Activated CD4-positive, alpha-beta T cell treated with anti-CD3 and anti-CD28 coated beads, Interleukin-2, amount 50 U/mL, for 24 hours (primary cell): ENCODE measurements around the gene CENPB.
A peak's percentile ranks its signal among the peaks of the same experiment; 100 is the strongest.

Experiments used
- DNase-seq, 2 donors: peaks; one replicate each; pipeline ENCODE4 v3.0.0-alpha.2; 2020; ENCODE audit warnings: low read depth in 1 of 2, low spot score in 1 of 2

The CENPB gene

DNA sequence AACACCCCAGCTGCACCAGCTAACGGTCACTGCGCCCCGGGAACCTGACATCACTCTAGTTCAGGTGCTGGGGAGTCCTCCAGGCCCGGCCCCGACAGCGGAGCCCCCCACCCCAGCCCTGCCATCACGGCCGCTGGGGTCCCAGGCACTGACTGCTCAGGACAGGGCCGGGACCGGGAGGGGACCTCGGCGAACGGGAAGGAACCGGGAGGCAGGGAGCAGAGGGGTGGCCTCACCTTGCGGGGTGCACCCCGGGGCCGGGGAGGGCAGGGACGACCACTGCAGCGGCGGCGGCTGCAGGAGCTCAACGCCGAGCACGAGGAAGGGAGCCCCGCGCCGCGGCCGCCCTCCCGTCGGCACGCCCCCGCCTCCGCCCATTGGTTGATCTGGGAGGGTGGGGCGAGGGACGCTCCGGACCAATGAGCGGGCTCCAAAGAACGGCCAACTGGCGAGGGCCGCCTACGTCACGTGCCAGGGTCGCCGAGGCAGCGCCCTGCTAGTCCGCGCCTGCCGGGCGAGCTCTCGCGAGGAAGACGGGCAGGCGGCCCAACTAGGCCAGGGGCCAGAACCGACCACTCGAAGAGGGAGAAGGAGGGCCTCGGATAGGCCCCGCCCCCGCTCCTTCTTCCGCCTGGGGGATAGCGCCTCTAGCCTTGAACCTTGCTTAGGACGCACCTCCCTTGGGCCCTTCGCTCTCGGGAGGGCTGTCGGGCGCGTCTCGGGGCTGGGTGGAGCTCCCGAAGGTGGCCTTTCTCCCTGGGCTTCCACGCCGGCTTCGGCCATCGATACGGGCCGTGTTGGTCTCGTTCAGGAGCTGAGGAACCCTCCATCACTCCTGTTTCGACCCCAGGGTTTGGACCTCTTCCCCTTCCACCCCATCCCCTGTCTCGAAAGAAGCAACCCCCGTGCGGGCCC lies 18.9 kb downstream of the CENPB start, which contains the start of gene ADISSP:
TSS of gene ADISSP (minus strand) at position 327 of the 915 bp plus-strand sequence. CDS start 7,653 bp downstream, outside the sequence.
- peak; percentile 86 to 96 for DNase-seq

DNA sequence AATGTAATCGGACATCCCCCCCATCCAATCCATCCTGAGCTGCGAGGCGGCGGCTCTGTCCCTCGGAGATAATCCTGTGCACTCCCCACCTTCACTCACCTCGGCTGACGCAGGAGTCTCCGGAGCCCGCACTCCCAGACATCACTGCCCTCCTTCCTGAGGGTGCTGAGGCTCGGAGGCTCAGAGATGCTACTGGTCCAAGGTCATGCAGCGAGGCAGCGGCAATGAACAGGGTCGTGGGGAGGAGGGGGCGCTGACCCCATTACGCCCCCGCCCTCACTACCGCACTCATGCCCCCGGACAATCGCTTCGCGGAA lies 19.5 kb downstream of the CENPB start:
- no peak for DNase-seq

DNA sequence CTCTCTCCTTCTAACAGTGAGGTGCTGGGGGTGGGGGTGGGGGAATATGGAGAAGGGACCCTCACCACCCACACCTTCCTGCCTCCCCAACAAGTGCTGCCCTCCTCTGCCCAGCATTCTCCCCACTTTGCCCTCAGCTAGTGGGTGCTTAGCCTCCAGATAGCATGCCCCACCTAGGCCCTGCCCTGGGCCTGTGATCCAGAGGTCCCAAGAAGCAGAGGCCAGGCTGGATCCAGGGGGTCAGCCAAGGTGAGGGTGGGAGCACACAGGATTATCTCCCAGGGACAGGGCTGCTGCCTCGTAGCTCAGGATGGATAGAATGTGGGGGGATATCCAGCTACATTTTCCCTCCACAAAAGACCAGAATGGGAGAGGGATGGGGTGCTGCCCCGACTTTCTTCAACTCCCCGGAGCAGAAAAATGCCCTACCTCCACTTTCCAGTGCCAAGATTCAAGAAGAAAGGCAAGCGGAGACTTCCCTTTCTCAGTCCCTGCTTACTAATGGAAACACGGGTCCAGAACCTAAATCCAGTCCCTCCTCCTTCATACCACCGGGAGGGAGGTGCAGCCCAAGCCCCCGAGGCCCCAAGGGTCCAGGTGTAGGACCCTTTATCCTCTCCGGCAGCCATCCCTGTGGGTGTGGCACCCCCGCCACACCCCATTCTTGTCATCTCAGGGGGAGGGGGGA lies 20.0 kb downstream of the CENPB start:
- no peak for DNase-seq

DNA sequence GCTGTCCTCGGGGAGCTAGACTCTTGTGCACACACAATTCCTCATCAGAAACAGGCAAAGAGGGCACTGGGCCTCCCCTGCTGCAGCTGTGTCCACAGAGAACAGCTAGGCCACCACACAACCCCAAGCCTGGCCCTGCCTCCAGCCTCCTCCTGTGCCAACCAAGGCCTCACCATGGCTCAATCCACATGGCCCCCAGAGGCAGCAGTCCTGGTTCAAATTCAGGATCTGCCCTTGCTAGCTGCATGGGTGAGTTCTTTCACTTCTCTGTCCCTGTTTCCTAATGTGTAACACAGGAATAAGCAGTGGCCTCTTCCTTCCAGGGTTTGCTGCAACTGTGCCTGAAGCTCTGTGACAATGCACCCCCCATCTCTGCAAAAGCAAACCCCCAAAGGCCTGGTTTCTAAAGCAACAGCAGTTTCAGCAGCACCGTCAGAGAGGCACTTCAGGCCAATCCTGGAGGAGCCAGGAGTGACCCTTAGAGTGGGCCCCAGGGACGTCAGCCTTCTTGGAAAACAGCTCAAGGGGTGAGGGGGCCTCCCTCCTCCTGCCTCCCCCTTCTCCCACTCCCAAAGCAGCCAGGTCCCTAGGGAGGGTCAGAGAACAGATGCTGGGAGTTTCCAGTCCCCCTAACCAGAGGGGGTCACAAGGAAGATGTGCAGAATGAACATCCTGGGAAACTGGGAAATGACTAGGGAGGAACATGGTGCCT lies 21.2 kb downstream of the CENPB start:
- no peak for DNase-seq

DNA sequence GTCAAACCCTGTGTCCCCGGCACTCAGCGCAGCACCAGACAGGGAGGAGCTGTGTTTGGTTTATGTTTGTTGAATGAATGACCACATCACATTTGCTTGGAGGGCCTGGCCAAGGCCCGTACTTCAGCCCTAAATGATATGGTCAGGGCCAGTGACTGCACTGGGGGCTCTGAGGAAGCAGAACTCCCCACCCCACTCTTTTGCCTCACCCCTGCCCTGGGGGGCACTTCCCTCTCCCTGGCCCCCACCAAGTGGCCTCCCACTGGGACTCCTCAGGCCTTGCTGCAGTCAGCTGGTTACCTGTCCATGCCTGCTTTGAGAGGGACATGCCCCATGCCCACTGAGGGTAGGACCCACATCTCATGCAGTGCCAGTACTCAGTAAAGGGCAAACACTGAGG lies 21.9 kb downstream of the CENPB start:
- DNase-seq = no peak

DNA sequence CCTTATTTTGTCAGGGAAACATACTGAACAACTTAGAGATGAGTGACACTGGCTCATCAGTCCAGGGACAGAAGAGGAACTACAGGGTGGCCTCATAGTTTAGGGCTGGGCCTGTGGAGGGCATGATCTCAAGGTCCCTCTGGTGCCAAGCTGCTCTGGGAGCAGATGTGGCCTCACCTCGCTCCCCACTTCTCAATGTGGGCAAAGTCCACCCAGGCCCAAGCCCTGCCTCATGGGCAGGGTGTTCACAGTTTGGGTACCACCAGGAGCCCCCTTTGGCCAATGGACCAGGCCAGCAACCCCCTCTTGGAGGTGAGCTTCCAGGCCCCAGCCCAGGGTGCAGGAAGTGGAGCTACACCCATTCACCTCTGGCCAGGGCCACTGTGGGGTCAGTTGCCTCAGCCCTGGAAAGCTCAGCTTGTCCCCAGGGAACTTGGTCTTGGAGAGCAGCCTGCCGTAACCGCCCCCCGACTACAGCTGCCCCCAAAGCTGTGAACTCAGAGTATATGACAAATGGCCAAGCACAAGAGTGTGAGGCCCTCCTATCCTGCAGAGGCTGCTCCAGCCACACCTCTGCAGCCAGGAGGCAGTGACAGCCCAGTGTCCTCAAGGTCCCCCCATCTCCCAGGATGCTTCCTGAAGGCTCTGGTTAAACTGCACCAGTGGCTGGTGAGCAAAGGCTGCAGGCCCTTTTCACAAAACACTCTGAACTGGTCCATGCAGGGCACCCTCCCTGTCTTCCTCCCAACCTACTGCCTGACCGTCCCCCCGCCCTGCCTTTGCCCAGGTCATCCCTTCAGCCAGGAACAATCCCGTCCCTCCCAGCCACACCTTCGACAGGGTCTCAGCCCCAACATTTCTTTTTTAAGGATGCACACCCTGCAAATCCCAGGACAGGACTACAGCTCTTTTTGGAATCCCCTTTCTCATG lies 22.6 kb downstream of the CENPB start:
- DNase-seq = no peak

DNA sequence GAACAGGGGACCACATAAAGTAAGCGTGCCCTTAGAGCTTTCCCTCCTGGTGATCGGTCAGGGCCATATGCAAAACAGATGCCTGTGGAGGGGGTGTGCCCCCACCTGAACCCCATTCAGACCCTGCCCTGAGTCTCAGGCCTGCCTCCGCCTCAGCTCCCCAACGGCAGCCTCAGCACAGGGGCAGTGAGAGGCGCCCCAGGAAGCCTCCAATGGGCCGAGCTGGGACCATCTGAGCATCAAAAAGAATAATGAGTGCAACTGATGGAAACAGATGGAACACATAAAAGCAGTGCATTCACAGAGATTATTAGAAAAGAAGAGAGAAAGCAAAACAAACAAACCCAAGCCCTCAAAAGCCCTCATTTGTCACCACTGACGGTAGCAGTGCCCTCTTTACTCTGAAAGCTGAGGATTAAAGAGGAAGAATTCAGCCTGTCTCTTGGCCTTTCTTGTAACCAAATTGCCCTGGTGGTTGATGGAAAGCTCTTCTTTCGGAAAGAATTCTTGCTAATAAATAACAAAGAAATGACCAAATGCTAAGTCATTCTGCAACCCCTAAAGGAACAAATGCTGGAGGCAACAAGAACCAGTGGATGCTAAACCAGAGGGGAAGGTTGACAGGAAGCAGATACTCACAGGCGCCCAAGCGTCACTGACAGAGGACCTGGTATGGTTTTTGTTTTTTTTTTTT lies 25.7 kb downstream of the CENPB start:
- no peak for DNase-seq

DNA sequence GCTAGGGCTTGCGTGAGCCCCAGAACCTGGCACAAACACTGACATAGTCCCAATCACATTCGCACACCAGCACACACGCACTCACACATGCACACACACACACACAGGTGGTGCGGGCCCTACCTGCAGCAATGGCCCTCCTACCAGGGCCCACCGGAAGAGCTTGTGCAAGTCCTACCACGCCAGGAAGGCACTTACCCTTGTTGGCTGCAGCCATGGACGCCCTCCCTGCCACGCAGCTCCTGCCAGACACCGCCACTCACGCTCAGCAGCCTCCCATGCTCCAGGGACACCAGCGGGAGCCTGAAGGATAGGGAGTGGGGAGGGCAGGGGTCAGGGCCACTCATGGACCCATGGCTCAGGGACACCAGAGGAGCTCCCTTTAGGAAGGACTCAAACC lies 26.7 kb downstream of the CENPB start:
- DNase-seq = no peak

DNA sequence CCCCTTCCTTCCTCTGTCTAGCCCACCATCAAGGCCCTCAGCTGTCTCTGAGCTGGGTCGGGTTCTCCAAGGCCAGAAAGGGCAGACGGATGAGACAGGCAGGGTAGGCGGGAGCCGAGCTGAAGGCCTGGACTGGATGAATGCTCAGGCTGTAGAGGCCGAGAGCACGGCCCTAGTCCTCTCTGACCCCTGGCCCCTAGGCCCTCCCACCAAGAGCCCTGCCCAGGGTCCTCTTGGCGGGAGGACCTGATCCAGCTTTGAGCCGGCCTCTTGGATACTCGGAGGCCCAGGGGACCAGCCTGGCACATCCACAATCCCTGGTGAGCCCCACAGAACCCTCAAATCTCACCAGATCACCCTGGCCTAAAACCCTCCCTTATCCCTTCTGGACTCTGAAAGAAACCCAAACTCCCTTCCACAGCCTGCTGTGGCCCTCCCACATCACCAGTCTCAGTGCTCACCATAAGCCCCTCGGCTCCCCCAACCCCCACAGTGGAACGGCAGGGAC lies 27.2 kb downstream of the CENPB start:
- DNase-seq = no peak

DNA sequence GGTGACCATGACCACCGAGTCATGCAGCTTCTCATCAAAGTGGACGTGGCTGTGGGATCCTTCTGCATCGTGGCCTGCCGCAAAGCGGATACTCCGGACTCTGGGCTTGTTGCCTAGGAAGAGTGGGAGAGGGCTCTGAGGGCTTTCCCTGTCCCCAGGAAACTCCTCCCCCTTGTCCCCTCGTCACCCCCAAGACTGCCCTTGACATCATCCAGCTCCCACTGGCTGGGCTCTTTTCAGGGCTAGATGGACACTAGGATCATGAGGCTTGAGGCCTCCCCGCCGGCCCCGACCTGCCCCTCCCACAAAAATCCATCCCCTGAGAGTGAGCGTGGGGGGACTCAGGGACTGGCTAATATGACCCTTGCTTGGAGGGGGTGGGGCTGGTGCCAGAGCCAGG lies 28.0 kb downstream of the CENPB start:
- no peak for DNase-seq

DNA sequence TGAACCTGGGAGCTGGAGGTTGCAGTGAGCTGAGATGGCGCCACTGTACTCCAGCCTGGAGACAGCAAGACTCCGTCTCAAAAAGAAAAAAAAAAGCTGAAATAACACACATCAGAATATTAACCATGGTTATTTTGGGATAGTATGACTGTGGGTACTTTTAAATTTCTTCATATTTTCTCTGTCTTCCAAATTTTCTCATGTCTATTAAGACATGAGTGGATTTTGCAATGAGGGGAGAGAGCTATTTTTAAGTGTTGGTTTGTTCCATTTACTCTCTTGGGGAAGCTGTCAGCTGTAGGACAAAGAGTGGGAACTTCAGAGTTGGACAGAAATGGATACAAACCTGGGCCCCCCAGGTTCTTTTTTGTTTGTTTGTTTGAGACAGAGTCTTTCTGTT lies 29.3 kb downstream of the CENPB start:
- no peak for DNase-seq

DNA sequence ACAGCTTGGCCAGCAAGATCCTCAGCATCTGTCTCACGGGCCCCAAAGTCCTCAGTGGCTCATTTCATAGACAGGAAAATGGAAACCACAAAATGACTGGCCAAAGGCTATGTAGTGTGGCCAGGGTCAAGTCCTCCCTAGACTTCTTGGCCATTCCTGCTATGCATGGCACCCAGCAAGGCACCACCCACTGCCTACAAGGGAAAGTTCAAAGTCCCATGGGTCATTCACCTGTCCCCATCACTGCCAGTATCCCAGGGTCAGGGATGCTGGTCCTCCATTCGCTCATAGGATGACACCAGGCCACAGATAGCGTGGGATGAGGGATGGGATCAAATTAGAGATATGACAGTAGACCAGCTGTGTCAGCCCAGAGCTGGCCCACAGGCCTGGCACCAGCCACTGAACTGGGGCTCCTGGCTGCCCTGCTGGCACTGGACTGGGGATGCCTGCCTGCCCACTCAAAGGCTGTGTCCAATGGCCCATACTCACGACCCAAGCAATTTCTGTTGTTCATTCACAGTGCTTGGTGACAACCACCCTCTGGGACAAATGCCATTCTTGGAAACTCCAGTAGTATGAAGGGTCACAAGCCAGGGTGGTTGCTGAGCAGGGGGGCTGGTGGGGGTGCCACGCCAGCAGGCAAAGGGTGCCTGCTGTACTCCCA lies 30.6 kb downstream of the CENPB start:
- no peak for DNase-seq

DNA sequence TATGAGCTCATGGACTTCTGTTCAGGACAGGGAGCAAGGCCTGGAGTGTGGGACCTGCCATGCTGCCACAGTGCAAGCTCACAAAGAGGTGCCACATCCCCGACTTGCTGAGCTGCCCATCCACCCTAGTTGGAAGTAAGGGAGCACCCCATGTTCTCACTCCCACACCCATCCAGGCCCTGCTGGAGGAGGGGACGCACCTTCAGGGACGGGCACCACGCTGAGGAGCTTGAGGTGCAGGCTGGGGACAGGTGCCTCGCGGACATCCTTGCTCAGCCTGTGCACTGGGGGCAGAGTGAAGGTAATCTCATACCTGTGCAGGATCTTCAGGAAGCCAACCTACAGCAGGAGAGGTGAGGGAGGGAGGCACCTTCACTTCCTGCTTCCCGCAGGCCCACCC lies 31.3 kb downstream of the CENPB start:
- DNase-seq = no peak

DNA sequence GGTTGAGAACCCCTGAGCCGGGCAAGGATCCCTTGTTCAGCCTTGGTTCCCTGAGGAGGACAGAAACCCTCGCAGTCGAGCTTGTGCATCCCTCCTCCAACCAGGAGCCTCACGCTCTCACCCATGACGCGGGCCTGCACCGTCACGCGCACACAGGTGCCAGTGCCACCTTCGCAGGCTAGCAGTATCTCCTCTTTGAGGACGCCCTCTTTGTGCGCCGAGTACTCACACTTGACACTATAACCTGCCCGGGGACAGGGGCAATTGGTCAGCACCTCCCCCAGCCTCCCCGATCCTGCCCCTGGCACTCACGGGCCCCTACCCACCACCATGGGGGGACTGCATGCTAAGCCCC lies 32.3 kb downstream of the CENPB start:
- DNase-seq = no peak

DNA sequence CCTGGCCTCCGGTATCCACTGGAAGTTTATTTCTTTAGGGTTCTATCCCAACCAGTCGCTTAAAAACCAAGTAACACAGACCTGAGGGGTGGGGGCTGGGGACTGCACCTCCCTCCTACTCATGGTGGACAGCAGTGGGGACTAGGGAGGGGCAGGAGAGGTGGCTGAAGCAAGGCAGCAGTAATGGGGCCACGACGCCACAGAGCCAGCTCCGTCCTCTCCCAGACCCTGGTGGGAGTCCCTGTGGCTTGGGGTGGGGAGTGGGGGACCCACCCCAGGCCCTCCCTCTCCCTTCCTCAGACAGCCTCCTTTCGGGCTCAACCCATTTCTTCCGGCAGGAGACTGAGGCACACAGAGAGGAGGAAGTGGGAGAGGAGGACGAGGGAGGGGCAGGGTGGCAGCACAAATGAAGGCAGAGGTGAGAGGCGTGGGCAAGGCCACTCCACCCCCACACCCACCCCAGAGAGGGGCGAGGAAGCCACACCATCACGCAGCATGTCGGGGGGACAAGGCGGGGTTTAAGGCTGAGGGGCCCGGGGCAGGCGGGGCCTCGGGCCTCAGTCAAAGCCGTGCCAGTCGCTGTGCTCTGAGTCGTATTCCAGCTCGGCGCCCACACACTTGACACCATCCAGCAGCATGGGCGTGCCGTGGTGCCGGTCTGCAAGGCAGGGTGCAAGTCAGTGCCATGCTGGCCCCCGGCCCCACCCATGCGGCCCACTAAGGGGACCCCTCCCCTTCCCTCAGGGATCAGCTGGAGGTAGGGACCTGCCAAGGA lies 32.9 kb downstream of the CENPB start:
- no peak for DNase-seq

DNA sequence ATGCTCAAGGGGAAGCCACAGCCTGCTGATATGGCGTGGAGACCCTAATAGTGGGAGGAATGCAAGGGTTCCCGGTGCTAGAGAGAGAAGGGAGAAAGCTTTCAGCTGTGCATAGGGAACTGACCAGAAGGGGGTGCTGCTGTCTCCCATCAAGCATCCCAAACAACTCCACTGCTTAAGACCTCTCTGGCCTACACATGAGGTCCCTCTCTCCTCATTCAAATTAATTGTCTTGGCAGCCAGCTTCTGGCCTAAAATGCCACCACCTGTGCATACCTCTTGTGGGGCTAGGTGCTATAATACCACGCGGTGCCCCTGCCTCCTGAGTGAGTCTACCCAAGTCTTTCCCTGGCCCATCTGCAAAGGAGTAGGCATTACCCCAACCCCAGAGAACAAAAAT lies 33.4 kb downstream of the CENPB start:
- peak in 1 of 2 donors; percentile 42 for DNase-seq

DNA sequence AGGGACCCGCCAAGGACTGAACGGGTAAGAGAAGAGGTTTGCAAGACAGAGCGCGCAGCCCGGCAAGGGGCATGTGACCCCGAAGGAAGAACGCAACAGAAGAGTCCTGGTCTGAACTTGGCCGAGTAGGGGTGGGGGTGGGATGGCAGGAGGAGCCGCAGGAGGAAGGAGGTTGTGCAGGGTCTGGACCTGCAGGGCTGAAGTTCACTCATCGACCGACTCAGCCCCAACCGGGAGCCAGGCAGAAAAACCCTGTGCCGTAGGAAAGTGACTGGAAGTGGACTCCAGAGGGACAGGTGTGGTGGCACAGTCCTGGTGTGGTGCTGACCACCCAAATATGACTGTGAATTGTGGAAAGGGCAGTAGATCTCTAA lies 34.2 kb downstream of the CENPB start:
- DNase-seq = no peak

DNA sequence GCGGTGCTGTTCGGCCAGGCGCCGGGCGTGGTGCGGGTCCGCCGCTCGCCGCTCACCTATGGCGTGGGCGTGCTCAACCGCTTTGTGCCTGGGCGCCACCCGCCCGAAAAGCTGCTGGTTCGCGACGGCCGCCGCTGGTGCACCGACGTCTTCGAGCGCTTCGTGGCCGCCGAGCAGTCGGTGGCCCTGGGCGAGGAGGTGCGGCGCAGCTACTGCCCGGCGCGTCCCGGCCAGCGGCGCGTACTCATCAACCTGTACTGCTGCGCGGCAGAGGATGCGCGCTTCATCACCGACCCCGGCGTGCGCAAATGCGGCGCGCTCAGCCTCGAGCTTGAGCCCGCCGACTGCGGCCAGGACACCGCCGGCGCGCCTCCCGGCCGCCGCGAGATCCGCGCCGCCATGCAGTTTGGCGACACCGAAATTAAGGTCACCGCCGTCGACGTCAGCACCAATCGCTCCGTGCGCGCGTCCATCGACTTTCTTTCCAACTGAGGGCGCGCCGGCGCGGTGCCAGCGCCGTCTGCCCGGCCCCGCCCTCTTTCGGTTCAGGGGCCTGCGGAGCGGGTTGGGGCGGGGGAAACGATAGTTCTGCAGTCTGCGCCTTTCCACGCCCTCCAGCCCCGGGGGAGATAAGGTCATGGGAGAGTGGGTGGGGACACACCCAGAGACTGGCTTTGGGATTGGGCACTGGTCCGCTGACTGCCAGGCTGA lies 34.7 kb downstream of the CENPB start:
- peak; percentile 23 to 28 for DNase-seq
